PC-9 (cell line): ENCODE results near the gene APOBEC3C.

Source experiments
- EZH2 ChIP-seq: fragments of 200-600 bp; sonication (generic); IDR thresholded peaks from 2 replicates; pipeline ENCODE4 v1.8.0; 2017; ENCODE audit warnings: antibody characterized with exemption, low read depth
- TF ChIP-seq, protein P1 (sequence below): fragments of 200-600 bp; sonication (generic); conservative IDR thresholded peaks from 2 replicates; pipeline ENCODE4 v1.6.1; 2017; ENCODE audit warnings: mixed run types, antibody characterized with exemption, mild to moderate bottlenecking, moderate library complexity

DNA sequence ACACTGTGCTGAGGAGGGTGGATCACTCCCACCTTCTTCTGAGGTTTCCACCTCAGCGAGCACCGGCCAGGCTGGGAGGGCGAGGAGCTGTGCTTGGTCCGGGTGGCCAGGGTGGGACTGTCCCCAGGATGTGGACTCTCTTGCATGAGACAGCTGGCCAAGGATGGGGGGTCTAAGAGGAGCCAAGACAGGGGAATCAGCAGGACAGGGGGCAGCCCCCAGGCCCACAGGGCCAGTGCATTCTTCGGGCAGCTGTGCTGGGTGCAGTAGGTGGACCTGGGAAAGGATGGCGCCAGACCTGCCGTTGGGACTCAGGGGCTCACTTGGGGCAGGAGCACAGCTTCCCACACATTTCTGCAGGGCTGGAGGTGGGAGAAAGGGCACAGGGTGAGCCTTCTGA, 47.1 kb upstream of the APOBEC3C start:
- TF ChIP-seq, protein P1, sequence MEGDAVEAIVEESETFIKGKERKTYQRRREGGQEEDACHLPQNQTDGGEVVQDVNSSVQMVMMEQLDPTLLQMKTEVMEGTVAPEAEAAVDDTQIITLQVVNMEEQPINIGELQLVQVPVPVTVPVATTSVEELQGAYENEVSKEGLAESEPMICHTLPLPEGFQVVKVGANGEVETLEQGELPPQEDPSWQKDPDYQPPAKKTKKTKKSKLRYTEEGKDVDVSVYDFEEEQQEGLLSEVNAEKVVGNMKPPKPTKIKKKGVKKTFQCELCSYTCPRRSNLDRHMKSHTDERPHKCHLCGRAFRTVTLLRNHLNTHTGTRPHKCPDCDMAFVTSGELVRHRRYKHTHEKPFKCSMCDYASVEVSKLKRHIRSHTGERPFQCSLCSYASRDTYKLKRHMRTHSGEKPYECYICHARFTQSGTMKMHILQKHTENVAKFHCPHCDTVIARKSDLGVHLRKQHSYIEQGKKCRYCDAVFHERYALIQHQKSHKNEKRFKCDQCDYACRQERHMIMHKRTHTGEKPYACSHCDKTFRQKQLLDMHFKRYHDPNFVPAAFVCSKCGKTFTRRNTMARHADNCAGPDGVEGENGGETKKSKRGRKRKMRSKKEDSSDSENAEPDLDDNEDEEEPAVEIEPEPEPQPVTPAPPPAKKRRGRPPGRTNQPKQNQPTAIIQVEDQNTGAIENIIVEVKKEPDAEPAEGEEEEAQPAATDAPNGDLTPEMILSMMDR: no peak
- no peak for TF ChIP-seq EZH2
